Rectal smooth muscle tissue (tissue), 1 donor: ENCODE measurements around the gene WFDC10A.
"Not testable (repeated sequence)": the region's sequence is repeated elsewhere in the genome, so short reads cannot be mapped to it uniquely, and the experiment has no call there.

Experiments used
- H3K27ac ChIP-seq: one replicate; pipeline ENCODE4 v1.7.0; 2013; ENCODE audit warnings: low read depth, low read length, inconsistent platforms
- H3K27me3 ChIP-seq: one replicate; pipeline ENCODE4 v1.7.0; 2013; ENCODE audit warnings: low read length; ENCODE audit not compliant: control insufficient read depth, insufficient read depth
- H3K36me3 ChIP-seq: one replicate; pipeline ENCODE4 v1.7.0; 2013; ENCODE audit warnings: low read length; ENCODE audit not compliant: control insufficient read depth, insufficient read depth
- H3K4me1 ChIP-seq: one replicate; pipeline ENCODE4 v1.7.0; 2013; ENCODE audit warnings: low read length; ENCODE audit not compliant: control insufficient read depth, insufficient read depth
- H3K4me3 ChIP-seq: one replicate; pipeline ENCODE4 v1.7.0; 2013; ENCODE audit warnings: low read length
- H3K9ac ChIP-seq: one replicate; pipeline ENCODE4 v1.7.0; 2013; ENCODE audit warnings: low read length

WFDC10A gene

GRCh38 chr20:45629496-45630100, at the start of gene WFDC10A:
WFDC10A (plus strand) TSS chr20:45629739; CDS start chr20:45629814, 75 bp downstream.
- H3K4me1 ChIP-seq, result no peaks in the 10 kb centered on the region
- no peaks in the 10 kb centered on the region for H3K36me3 ChIP-seq
- no peak within 1 kb of the TSS for H3K9ac ChIP-seq
- H3K4me3 ChIP-seq, result no peak within 1 kb of the TSS
- H3K27ac ChIP-seq, result no peak within 1 kb of the TSS
- no peaks in the 10 kb centered on the region for H3K27me3 ChIP-seq

- Histone ChIP-seq H3K4me1 (no peaks in the 10 kb centered on the region), H3K27ac (no peak overlapping the region), H3K27me3 (no peaks in the 10 kb centered on the region), H3K9ac (no peak overlapping the region), H3K4me3 (no peak overlapping the region), H3K36me3 (no peaks in the 10 kb centered on the region)
These were observed 47.8 kb upstream of the WFDC10A start for GRCh38 chr20:45581702-45582101.

- Histone ChIP-seq H3K27ac (no peak overlapping the region), H3K9ac (no peak overlapping the region)
These were observed 46.0 kb upstream of the WFDC10A start for GRCh38 chr20:45583502-45583901.

GRCh38 chr20:45584294-45584693, 45.2 kb upstream of the WFDC10A start:
- H3K4me1 ChIP-seq, H3K9ac ChIP-seq, H3K36me3 ChIP-seq, H3K27ac ChIP-seq, H3K27me3 ChIP-seq, H3K4me3 ChIP-seq: not testable (repeated sequence)

More at GRCh38 chr20:45583502-45583901, 46.0 kb upstream of the WFDC10A start:
- Histone ChIP-seq H3K36me3 (no peaks in the 10 kb centered on the region), H3K4me3 (no peak overlapping the region), H3K4me1 (no peaks in the 10 kb centered on the region), H3K27me3 (no peaks in the 10 kb centered on the region)

GRCh38 chr20:45585986-45586385, 43.6 kb upstream of the WFDC10A start:
- H3K27ac ChIP-seq, H3K4me3 ChIP-seq, H3K36me3 ChIP-seq, H3K9ac ChIP-seq, H3K27me3 ChIP-seq, H3K4me1 ChIP-seq: not testable (repeated sequence)

GRCh38 chr20:45588800-45589199, 40.7 kb upstream of the WFDC10A start:
- no peak overlapping the region for H3K9ac ChIP-seq
- H3K27ac ChIP-seq, result no peak overlapping the region
- H3K4me3 ChIP-seq, result no peak overlapping the region
- no peaks in the 10 kb centered on the region for H3K27me3 ChIP-seq
- H3K4me1 ChIP-seq, result no peaks in the 10 kb centered on the region
- H3K36me3 ChIP-seq, result no peaks in the 10 kb centered on the region

- no peaks in the 10 kb centered on the region for H3K4me1 ChIP-seq
- no peaks in the 10 kb centered on the region for H3K27me3 ChIP-seq
- no peak overlapping the region for H3K27ac ChIP-seq
- H3K4me3 ChIP-seq, result no peak overlapping the region
- no peak overlapping the region for H3K9ac ChIP-seq
- no peaks in the 10 kb centered on the region for H3K36me3 ChIP-seq
These were observed 39.8 kb upstream of the WFDC10A start for GRCh38 chr20:45589725-45590124.

- H3K36me3 ChIP-seq, result no peaks in the 10 kb centered on the region
- no peaks in the 10 kb centered on the region for H3K27me3 ChIP-seq
- H3K9ac ChIP-seq, result no peak overlapping the region
- H3K27ac ChIP-seq, result no peak overlapping the region
- no peaks in the 10 kb centered on the region for H3K4me1 ChIP-seq
- no peak overlapping the region for H3K4me3 ChIP-seq
These were observed 36.9 kb upstream of the WFDC10A start for GRCh38 chr20:45592574-45593189.

GRCh38 chr20:45593498-45593897, 36.0 kb upstream of the WFDC10A start:
- H3K27ac ChIP-seq, result no peak overlapping the region
- no peaks in the 10 kb centered on the region for H3K27me3 ChIP-seq
- no peak overlapping the region for H3K9ac ChIP-seq
- no peaks in the 10 kb centered on the region for H3K4me1 ChIP-seq
- no peak overlapping the region for H3K4me3 ChIP-seq
- H3K36me3 ChIP-seq, result no peaks in the 10 kb centered on the region

- H3K27me3 ChIP-seq, result no peaks in the 10 kb centered on the region
- H3K4me1 ChIP-seq, result no peaks in the 10 kb centered on the region
- no peak overlapping the region for H3K27ac ChIP-seq
- no peak overlapping the region for H3K4me3 ChIP-seq
- H3K36me3 ChIP-seq, result no peaks in the 10 kb centered on the region
- H3K9ac ChIP-seq, result no peak overlapping the region
These were observed 34.3 kb upstream of the WFDC10A start for GRCh38 chr20:45595235-45595634.

GRCh38 chr20:45607810-45608209, 21.7 kb upstream of the WFDC10A start:
- H3K4me1 ChIP-seq, result no peaks in the 10 kb centered on the region
- H3K36me3 ChIP-seq, result no peaks in the 10 kb centered on the region
- no peak overlapping the region for H3K4me3 ChIP-seq
- no peak overlapping the region for H3K9ac ChIP-seq
- H3K27me3 ChIP-seq, result no peaks in the 10 kb centered on the region
- H3K27ac ChIP-seq, result no peak overlapping the region

GRCh38 chr20:45611054-45611453, 18.5 kb upstream of the WFDC10A start:
- no peaks in the 10 kb centered on the region for H3K4me1 ChIP-seq
- no peaks in the 10 kb centered on the region for H3K27me3 ChIP-seq
- H3K36me3 ChIP-seq, result no peaks in the 10 kb centered on the region
- no peak overlapping the region for H3K27ac ChIP-seq
- no peak overlapping the region for H3K4me3 ChIP-seq
- H3K9ac ChIP-seq, result no peak overlapping the region

- no peaks in the 10 kb centered on the region for H3K36me3 ChIP-seq
- H3K4me3 ChIP-seq, result no peak overlapping the region
These were observed 17.2 kb upstream of the WFDC10A start for GRCh38 chr20:45612314-45612713.

More at GRCh38 chr20:45612314-45612713, 17.2 kb upstream of the WFDC10A start:
- H3K9ac ChIP-seq, result no peak overlapping the region
- H3K27ac ChIP-seq, result no peak overlapping the region
- H3K27me3 ChIP-seq, result no peaks in the 10 kb centered on the region
- no peaks in the 10 kb centered on the region for H3K4me1 ChIP-seq
